Mucosa of descending colon (tissue), 3 donors: Measurements from ENCODE around the gene CRCP. TPM values are rescaled to one million over a fixed set of nuclear protein-coding genes. Genes with fewer than 3 reads are reported as not detected.

ENCODE experiments used
- ATAC-seq: fragments of 200-7000 bp; cut with Tn5 transposase; one replicate; pipeline ENCODE4 v1.9.1; 2020; ENCODE audit warnings: mild to moderate bottlenecking, moderate library complexity
- DNase-seq, 3 donors: peaks; one replicate each; pipeline ENCODE4 v3.0.0-alpha.2; 2020
- H3K36me3 ChIP-seq: fragments of 200-600 bp; one replicate; pipeline ENCODE4 v1.8.0; 2021; ENCODE audit warnings: low read depth, mild to moderate bottlenecking
- H3K4me1 ChIP-seq: fragments of 200-600 bp; one replicate; pipeline ENCODE4 v1.8.0; 2021; ENCODE audit warnings: low read depth, mild to moderate bottlenecking
- H3K4me3 ChIP-seq: fragments of 200-600 bp; one replicate; pipeline ENCODE4 v1.8.0; 2021; ENCODE audit warnings: mild to moderate bottlenecking
- H3K9me3 ChIP-seq: fragments of 200-600 bp; one replicate; pipeline ENCODE4 v1.8.0; 2021; ENCODE audit warnings: mild to moderate bottlenecking
- intact Hi-C, 2 donors: fragments of 100-400 bp; cut with DNase I in 1 of 2; cut with micrococcal nuclease in 1 of 2; formaldehyde crosslinking; loops; one replicate each; pipeline versions ENCODE4 v1.11.0 to v1.11.1; 2022; cut with DNase I, micrococcal nuclease
- total RNA-seq, 3 donors: library from RNA; stranded (reverse); fragmentation: NEBNext Ultra II Directional in 2 of 3; extraction: Animal tissue kit (Norgen Biotek cat#: 25700) in 2 of 3; gene quantifications; one replicate each; pipeline versions ENCODE4 v1.2.1 to v1.2.4, GENCODE V29; 2021 to 2023
- TF ChIP-seq, protein P1 (sequence below): fragments of 200-600 bp; IDR thresholded peaks from one replicate; pipeline ENCODE4 v1.8.0; 2022; ENCODE audit warnings: antibody characterized with exemption, mild to moderate bottlenecking
- donor health status: DM: no; HTN: no; CAD: no; lungs with moderate emphysema.
- donor health status: DM: no; HTN: no; CAD: no.
- donor health status: DM: no; HTN: yes; CAD: no.

The CRCP gene
- total RNA-seq, 3 donors from 2014 or later: 37.3 to 43.9 (median 43.1) TPM

DNA sequence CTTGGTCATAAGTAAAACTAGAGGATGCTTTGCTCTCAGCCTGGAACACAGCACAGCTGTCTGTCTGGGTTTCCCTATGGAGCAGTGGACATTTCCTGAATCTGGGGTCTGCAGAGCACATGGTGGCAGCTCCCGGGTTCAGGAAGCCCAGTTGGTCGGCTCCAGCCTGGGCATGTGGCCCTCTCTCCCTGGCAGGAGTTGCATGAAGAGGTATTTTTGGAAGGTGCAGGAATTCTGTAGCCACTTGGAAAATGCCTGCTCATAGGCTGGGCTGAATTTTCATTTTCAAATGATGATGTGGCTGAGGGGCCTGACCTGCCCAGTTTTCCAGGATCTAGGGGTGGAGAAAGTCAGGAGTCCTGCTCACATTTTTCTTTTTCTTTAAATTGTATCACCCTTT, 83.8 kb downstream of the CRCP start:
- Histone ChIP-seq H3K9me3 (no peaks in the 10 kb centered on the region), H3K36me3 (no peaks in the 10 kb centered on the region), H3K4me3 (no peak overlapping the region), H3K4me1 (no peaks in the 10 kb centered on the region)
- intact Hi-C loops: no loop called here
- TF ChIP-seq, protein P1, sequence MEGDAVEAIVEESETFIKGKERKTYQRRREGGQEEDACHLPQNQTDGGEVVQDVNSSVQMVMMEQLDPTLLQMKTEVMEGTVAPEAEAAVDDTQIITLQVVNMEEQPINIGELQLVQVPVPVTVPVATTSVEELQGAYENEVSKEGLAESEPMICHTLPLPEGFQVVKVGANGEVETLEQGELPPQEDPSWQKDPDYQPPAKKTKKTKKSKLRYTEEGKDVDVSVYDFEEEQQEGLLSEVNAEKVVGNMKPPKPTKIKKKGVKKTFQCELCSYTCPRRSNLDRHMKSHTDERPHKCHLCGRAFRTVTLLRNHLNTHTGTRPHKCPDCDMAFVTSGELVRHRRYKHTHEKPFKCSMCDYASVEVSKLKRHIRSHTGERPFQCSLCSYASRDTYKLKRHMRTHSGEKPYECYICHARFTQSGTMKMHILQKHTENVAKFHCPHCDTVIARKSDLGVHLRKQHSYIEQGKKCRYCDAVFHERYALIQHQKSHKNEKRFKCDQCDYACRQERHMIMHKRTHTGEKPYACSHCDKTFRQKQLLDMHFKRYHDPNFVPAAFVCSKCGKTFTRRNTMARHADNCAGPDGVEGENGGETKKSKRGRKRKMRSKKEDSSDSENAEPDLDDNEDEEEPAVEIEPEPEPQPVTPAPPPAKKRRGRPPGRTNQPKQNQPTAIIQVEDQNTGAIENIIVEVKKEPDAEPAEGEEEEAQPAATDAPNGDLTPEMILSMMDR: no peak
- DNase-seq (no peak), ATAC-seq (no peak)

DNA sequence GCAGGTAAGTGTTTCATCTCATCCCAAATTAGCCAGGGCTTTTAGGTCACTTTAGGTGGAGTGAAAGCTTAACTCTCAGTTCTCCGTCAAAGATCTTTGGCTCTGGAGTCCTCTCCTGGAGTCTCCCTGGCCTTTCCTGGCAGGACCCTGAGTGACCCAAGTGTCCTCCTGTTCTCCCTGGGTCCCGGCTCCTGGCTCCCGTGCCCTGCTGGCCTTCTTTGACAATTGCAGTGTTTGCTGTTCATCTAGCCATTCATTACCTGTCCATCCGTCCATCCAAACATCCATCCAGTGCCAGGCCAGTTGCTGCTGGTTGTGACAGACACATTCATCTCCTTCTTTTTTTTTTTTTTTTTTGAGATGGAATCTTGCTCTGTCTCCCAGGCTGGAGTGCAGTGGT, 84.3 kb downstream of the CRCP start:
- TF ChIP-seq, protein P1: no peak
- Histone ChIP-seq H3K9me3 (no peaks in the 10 kb centered on the region), H3K4me3 (no peak overlapping the region), H3K4me1 (no peaks in the 10 kb centered on the region), H3K36me3 (no peaks in the 10 kb centered on the region)
- DNase-seq (no peak), ATAC-seq (no peak)
- intact Hi-C loops: no loop called here

DNA sequence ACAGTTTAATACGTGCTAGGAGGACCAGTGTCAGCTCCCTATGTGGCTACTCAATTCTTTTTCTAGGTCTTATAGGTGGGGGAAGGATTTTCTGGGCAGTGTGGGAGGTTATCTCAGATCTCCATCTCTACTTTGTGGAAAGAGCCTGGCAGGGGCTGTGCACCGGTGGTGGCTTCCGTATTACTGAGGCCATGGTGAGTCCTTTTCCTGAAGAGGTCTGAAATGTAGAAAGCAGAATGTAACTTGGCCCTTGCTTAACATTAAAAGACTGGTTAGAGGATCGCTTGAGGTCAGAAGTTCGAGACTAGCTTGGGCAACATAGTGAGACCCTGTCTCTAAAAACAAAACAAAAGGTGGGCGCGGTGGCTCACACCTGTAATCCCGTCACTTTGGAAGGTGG, 87.8 kb downstream of the CRCP start:
- intact Hi-C loops: no loop called here
- no peaks in the 10 kb centered on the region for H3K9me3 ChIP-seq
- peaks cover 3% of the 10 kb centered on the region for H3K4me1 ChIP-seq
- H3K36me3 ChIP-seq: no peaks in the 10 kb centered on the region
- TF ChIP-seq, protein P1: no peak
- H3K4me3 ChIP-seq: no peak overlapping the region
- ATAC-seq: no peak
- no peak for DNase-seq

Other genes starting within 250 kb of the CRCP start
- gene VKORC1L1, start 241.8 kb upstream of the CRCP start, total RNA-seq: 10 to 100 TPM; 18.0 to 25.6 (median 22.2) TPM
- 10 to 100 TPM; 55.9 to 82.1 (median 74.3) TPM for gene GUSB, start 132.6 kb upstream of the CRCP start, total RNA-seq
- gene ASL, start 39.0 kb upstream of the CRCP start, total RNA-seq: 100 to 1,000 TPM in 2 of 3 donors, 10 to 100 TPM in 1; 70.5 to 145 (median 129) TPM
- 10 to 100 TPM in 1 of 3 donors, 1 to 10 TPM in 2; 3.5 to 15.0 (median 8.5) TPM for gene TPST1, start 90.5 kb downstream of the CRCP start, total RNA-seq